Measurements from ENCODE around the gene FKBP9.
"Not testable (repeated sequence)": the region's sequence is repeated elsewhere in the genome, so short reads cannot be mapped to it uniquely, and the experiment has no call there.

Gene FKBP9, protein sequence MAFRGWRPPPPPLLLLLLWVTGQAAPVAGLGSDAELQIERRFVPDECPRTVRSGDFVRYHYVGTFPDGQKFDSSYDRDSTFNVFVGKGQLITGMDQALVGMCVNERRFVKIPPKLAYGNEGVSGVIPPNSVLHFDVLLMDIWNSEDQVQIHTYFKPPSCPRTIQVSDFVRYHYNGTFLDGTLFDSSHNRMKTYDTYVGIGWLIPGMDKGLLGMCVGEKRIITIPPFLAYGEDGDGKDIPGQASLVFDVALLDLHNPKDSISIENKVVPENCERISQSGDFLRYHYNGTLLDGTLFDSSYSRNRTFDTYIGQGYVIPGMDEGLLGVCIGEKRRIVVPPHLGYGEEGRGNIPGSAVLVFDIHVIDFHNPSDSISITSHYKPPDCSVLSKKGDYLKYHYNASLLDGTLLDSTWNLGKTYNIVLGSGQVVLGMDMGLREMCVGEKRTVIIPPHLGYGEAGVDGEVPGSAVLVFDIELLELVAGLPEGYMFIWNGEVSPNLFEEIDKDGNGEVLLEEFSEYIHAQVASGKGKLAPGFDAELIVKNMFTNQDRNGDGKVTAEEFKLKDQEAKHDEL

DNA sequence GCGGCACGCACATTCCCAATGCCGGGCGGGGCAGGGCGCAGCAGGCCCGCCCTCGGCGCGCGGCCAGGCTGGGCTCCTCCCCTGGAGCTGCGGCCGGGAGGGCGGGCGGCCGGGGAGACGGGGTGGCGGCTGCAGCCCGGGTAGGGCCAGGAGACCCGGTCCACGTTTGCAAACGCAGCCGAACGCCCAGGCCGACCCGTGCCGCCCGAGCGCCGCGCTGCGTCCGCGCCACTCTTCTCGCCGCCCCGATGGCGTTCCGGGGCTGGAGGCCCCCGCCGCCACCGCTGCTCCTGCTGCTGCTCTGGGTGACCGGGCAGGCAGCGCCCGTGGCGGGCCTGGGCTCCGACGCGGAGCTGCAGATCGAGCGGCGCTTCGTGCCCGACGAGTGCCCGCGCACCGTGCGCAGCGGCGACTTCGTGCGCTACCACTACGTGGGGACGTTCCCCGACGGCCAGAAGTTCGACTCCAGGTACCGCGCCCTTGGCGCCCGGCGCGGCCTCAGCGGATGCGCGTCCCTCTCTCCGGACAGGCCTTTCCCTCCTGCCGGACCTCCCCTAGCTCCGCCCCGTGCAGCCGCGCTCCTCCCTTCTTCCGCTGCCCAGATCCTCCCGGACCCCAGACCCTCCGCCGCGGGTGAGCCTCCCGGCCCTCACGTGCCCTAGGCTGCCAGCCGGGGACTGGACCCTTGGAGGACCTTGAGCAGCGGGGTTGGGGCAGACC is at the start of gene FKBP9:
TSS of gene FKBP9 (plus strand) at position 115 of the 720 bp plus-strand sequence. CDS start at position 249, 134 bp downstream.
- TF ChIP-seq, protein P1, sequence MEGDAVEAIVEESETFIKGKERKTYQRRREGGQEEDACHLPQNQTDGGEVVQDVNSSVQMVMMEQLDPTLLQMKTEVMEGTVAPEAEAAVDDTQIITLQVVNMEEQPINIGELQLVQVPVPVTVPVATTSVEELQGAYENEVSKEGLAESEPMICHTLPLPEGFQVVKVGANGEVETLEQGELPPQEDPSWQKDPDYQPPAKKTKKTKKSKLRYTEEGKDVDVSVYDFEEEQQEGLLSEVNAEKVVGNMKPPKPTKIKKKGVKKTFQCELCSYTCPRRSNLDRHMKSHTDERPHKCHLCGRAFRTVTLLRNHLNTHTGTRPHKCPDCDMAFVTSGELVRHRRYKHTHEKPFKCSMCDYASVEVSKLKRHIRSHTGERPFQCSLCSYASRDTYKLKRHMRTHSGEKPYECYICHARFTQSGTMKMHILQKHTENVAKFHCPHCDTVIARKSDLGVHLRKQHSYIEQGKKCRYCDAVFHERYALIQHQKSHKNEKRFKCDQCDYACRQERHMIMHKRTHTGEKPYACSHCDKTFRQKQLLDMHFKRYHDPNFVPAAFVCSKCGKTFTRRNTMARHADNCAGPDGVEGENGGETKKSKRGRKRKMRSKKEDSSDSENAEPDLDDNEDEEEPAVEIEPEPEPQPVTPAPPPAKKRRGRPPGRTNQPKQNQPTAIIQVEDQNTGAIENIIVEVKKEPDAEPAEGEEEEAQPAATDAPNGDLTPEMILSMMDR (IDR thresholded peaks at IDR 0.05; ENCODE audit: low read depth, low read length), result no peak
- peak; percentile 79 for DNase-seq (ENCODE audit: extremely low read depth, low read depth)

DNA sequence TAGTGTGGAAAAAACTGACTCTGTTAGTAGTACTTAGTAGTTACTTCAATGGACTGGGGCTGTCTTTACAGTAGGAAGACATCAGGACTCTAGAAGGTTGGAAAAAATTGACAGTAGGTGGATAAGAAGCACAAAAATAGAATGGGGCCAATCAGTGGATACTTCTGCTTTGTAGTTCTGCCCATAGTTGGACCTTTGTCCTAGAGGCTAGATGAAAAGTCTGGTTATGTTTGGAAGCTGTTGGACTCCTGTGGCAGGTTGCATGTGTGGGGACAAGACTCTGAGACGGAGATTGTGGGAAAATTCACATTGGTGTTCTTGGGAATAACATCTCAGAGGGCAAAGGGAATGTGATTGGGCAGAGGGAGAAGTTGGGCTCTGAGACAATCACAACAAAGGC is 47.0 kb upstream of the FKBP9 start:
- no peak for DNase-seq (ENCODE audit: extremely low read depth, low read depth)
- TF ChIP-seq, protein P1 (IDR thresholded peaks at IDR 0.05; ENCODE audit: low read depth, low read length), result no peak

DNA sequence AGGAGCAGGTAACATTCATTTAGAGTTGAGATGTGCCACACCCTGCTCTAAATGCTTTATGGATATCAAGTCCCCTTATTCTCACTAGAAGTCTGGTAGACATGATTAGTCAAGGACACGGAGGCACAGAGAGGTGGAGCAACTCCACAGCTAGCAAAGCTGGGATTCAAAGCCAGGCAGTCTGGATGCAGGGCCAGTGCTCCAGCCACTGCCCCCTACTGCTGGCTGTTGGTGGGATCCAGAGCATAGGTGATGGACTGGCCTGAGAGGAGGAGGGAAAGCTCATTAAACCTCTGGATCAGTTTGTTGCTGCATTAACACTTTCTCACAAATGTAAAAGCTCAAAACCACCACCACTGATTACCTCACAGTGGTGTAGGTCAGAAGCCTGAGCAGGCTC is 43.1 kb upstream of the FKBP9 start:
- TF ChIP-seq, protein P1 (IDR thresholded peaks at IDR 0.05; ENCODE audit: low read depth, low read length), result no peak
- no peak for DNase-seq (ENCODE audit: extremely low read depth, low read depth)

DNA sequence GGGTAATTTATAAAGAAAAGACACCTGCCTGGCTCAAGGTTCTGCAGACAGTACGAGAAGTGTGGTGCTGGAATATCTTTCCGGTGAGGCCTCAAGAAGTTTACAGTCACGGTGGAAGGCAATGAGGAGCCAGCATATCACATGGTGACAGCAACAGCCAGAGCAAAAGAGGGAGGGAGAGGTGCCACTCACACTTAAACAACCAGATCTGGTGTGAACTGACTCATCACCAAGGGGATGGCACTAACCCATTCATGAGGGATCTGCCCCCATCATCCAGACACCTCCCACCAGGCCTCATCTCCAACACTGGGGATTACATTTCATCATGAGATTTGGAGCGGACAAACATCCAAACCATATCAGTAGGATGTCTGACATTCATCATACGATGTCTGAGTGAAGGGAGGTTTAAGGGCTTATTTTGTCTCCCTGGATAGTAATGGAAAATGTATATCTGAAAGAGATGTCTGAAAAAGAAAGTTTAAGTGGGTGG is 42.2 kb upstream of the FKBP9 start:
- TF ChIP-seq, protein P1 (IDR thresholded peaks at IDR 0.05; ENCODE audit: low read depth, low read length), result no peak

DNA sequence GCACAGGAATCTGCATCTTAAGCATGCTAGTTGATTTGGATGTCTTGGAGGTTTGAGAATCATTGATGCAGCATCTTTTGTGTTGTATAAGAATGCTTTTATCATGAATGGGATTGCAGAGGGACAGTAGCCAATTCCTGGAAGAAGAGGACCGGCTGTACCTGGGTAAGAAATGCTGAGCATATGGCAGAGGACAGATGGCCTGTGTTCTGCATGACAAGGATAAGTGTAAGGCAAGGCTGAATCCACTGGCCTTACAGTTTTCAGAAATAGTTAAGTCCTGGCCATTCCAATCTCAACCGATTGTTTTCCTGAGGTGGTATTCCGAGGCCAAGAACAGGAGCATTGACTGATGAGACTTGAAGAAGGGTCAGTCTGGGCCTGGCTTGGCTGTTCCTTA is 41.2 kb upstream of the FKBP9 start:
- no peak for DNase-seq (ENCODE audit: extremely low read depth, low read depth)
- TF ChIP-seq, protein P1 (IDR thresholded peaks at IDR 0.05; ENCODE audit: low read depth, low read length), result no peak

More for the DNA sequence above, 42.2 kb upstream of the FKBP9 start:
- no peak for DNase-seq (ENCODE audit: extremely low read depth, low read depth)

DNA sequence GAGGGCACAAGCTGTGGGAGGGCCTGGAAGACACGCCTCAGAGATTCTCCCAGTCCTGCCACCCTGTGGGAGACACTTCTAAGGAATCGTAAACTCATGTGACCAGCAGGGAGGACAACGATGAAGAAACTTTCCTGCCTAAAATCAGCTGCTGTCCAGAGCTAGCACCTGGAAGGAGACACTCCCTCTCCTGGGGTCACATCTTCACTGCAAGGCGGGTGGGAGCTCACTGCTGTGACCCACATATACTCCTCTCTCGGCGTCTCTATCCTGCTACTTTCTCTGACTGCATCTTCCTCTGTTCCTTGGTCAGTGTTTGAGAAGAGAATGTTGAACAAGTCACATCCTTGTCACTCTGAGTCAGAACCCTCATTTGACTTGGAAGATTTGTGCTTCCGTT is 40.2 kb upstream of the FKBP9 start:
- not testable (repeated sequence) for DNase-seq (ENCODE audit: extremely low read depth, low read depth)

DNA sequence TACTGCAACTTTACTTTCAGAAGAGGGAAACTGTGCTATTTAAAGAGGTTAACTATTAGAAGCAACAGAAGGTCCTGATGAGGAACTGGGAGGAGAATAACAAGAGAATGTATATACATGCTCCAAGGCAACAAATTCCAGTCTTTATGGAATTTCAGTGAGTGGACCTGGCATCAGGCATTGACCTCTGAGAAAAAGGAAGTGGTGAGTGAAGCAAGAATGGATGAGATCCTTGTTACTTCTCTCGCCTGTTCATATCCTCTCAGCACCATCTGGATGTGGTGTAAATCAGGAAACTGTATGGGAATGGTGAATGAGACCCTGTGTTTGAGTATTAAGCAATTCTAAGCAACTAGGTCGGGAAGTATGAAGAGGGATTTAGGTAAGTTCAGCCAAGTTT is 35.3 kb upstream of the FKBP9 start:
- TF ChIP-seq, protein P1 (IDR thresholded peaks at IDR 0.05; ENCODE audit: low read depth, low read length), result no peak

More for the DNA sequence above, 35.3 kb upstream of the FKBP9 start:
- DNase-seq (ENCODE audit: extremely low read depth, low read depth), result no peak

Measured in AG09319 (cell line).